HS-5 (cell line): Measurements from ENCODE around the gene DDR1.
"Not testable (repeated sequence)": the region's sequence is repeated elsewhere in the genome, so short reads cannot be mapped to it uniquely, and the experiment has no call there.

Experiments used
- DNase-seq: peaks from one replicate; pipeline ENCODE4 v3.0.0-alpha.2; 2012; ENCODE audit warnings: low read depth

DDR1 gene

GRCh38 chr6:30894935-30895334 lies 10.6 kb downstream of the DDR1 start:
- DNase-seq = no peak

GRCh38 chr6:30895343-30895742 lies 11.0 kb downstream of the DDR1 start:
- DNase-seq = no peak

- no peak for DNase-seq
Measured at GRCh38 chr6:30896541-30896940, 12.2 kb downstream of the DDR1 start.

DNA sequence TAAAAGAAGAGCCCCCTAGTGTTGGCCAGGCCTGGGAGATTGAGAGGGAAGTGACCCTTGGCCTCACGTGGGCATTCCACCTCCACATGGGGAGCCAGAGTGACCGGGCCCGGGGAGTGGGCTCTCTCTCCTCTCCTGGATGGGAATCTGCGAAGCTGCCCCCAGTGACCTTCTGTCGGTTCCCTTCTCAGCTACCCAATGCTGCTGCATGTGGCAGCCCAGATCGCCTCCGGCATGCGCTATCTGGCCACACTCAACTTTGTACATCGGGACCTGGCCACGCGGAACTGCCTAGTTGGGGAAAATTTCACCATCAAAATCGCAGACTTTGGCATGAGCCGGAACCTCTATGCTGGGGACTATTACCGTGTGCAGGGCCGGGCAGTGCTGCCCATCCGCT lies 13.6 kb downstream of the DDR1 start:
- DNase-seq = no peak

- no peak for DNase-seq
Measured at GRCh38 chr6:30898750-30899360, 14.5 kb downstream of the DDR1 start.

DNA sequence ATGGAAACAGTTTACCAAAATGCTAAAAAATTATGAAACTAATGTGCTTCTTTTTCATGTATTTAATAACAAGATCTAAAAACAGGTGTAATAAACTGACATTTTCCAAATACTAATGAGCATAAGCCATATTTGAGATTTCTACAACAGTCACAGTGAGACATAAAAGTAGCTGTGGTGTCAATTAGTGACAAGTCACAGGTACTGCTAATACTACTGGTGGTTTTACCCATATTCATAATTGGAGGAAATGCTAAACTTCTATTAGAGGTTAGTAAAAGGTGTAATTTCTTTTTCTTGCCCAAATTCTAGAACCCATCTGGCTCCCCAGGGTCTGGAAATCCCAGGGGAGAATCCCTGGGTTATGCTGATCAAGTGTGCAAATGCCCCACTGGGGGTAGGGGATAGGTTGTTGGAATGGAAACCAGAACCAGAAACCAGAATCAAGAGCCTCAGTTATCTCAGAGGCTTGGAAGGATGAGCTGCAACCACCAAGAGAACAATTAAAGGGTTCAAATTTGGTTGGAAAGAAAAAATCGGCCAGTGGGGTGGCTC lies 16.6 kb downstream of the DDR1 start:
- no peak for DNase-seq

DNA sequence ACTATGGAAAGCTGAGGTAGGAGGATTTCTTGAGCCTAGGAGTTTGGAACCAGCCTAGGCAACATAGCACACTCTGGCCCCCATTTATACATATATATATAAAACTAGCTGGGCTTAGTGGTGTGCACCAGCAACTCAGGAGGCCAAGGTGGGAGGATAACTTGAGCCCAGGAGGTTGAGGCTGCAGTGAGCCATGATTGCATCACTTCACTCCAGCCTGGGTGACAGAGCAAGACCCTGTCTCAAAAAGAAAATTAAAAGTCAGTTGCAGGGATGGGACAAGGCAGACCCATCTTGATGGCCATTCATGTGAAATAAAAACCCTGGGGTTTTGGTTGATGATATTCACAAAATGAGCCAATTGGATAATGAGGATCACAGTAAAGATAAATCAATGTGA lies 17.1 kb downstream of the DDR1 start:
- DNase-seq = no peak

- not testable (repeated sequence) for DNase-seq
Measured at GRCh38 chr6:30902196-30902595, 17.9 kb downstream of the DDR1 start.

GRCh38 chr6:30902709-30903108 lies 18.4 kb downstream of the DDR1 start:
- DNase-seq = no peak

DNA sequence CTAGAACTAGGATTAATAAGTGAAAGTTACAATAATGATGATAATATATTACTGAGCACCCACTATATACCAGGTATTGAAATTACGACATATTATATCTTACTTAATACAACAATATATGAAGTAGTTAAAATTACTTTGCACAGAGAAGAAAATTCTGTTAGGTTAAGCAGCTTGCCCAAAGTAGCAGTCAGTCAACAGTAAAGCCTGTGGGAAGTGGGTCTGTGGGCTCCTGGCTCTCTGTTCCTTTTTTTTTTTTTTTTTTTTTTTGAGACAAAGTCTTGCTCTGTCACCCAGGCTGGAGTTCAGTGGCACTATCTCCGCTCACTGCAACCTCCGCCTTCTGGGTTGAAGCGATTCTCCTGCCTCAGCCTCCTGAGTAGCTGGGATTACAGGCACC lies 18.9 kb downstream of the DDR1 start:
- DNase-seq = no peak

- not testable (repeated sequence) for DNase-seq
Measured at GRCh38 chr6:30907290-30907757, 23.0 kb downstream of the DDR1 start.

- DNase-seq = peak; percentile 97
Measured at GRCh38 chr6:30907758-30908591, 23.7 kb downstream of the DDR1 start, which contains the start of gene GTF2H4. Gene GTF2H4, plus strand, starts transcription at chr6:30908207.

DNA sequence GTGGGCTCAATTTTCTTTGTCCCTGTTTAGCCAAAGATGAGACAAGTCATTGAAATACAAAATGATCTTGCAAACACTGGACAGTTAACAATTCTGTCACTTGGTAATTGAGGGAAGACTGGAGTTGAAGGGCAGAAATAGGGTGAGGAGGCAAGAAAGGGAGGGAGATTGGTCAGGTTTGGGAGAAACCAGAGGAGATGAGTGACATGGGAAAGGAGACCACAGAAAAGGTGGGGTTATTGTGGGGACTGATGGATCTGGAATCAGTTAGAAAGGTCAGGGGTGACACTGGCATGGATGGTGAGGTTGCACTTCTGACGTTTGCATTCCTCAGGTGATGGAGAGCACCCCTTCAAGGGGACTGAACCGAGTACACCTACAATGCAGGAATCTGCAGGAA lies 24.4 kb downstream of the DDR1 start:
- no peak for DNase-seq

DNA sequence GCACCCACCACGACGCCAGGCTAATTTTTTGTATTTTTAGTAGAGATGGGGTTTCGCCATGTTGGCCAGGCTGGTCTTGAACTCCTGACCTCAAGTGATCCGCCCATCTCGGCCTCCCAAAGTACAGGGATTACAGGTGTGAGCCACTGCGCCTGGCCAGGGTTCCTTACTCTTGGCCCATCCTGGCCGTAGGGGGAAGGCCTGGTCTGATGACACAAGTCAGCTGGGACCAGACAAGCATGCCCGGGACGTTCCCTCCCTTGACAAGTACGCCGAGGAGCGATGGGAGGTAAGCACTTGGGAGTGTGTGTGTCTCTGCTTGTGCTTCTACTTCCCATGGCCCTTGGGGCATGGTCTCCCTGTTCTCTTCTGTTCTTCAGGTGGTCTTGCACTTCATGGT lies 26.2 kb downstream of the DDR1 start:
- DNase-seq = not testable (repeated sequence)

- DNase-seq = no peak
Measured at GRCh38 chr6:30912746-30913520, 28.6 kb downstream of the DDR1 start.

DNA sequence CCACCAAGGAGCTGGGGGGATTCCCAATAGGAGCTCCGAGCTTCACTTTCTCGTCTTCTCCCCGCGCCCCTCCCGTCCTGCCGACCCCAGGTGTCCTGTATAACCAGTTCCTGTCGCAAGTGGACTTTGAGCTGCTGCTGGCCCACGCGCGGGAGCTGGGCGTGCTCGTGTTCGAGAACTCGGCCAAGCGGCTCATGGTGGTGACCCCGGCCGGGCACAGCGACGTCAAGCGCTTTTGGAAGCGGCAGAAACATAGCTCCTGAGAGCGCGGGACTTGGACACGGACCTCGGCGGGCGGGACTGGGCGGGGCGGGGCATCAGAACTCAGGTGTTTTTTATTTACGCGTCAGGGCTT lies 29.4 kb downstream of the DDR1 start:
- no peak for DNase-seq

- DNase-seq = peak; percentile 63
Measured at GRCh38 chr6:30914076-30914853, 29.9 kb downstream of the DDR1 start, which contains the start of gene VARS2. Gene VARS2, plus strand, starts transcription at chr6:30914238. Its CDS starts 599 bp downstream, at chr6:30914837.

DNA sequence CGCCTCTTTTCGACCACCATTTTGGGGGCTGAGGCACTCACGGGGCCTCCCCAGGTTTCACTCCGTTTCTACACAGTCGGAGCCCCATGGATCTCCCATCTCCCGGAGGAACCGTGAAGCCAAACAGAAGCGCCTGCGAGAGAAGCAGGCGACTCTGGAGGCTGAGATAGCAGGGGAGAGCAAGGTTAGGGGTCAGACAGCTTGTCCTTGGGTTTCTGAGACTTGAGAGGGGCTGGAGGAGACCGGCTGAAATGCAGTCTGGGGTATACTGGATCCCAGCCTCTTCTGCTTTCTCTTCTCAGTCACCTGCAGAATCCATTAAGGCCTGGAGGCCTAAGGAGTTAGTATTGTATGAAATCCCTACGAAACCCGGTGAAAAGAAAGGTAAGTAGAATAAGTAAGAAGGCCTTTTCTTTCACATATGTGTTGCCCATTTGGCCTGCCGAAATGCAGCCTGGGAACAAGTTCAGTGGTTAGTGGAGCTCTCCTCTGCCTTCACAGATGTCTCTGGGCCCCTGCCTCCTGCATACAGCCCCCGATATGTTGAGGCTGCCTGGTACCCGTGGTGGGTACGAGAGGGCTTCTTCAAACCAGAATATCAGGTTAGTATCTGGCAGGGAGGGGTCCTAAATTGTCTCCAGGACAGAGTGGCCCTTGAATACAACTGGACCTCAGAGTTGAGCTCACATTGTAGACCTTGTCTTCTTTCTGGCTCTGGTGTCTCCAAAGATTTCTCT lies 30.7 kb downstream of the DDR1 start:
- DNase-seq = no peak

GRCh38 chr6:30915591-30915946 lies 31.2 kb downstream of the DDR1 start:
- DNase-seq = no peak

GRCh38 chr6:30917041-30917440 lies 32.7 kb downstream of the DDR1 start:
- no peak for DNase-seq

DNA sequence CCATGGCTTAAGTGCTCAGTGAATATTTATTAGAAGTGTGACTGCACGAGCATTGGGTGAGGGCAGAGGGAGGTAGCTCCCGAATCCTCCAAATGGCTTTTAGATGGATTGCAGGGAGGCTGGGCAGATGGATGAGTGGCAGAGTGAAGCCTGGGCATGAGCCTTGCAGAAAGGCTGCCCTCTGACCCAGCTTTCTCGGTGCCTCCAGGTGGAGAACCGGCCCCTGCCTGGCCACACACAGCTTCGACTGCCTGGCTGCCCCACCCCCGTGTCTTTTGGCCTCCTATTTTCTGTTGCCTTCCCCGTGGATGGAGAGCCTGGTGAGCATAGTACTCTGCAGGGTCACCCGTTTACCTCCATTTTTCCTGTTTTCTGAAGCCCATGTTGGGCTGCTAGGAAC lies 33.2 kb downstream of the DDR1 start:
- no peak for DNase-seq
